ENCODE results near the gene KLHL9.
A peak's percentile ranks its signal among the peaks of the same experiment; 100 is the strongest.

KLHL9 gene

DNA sequence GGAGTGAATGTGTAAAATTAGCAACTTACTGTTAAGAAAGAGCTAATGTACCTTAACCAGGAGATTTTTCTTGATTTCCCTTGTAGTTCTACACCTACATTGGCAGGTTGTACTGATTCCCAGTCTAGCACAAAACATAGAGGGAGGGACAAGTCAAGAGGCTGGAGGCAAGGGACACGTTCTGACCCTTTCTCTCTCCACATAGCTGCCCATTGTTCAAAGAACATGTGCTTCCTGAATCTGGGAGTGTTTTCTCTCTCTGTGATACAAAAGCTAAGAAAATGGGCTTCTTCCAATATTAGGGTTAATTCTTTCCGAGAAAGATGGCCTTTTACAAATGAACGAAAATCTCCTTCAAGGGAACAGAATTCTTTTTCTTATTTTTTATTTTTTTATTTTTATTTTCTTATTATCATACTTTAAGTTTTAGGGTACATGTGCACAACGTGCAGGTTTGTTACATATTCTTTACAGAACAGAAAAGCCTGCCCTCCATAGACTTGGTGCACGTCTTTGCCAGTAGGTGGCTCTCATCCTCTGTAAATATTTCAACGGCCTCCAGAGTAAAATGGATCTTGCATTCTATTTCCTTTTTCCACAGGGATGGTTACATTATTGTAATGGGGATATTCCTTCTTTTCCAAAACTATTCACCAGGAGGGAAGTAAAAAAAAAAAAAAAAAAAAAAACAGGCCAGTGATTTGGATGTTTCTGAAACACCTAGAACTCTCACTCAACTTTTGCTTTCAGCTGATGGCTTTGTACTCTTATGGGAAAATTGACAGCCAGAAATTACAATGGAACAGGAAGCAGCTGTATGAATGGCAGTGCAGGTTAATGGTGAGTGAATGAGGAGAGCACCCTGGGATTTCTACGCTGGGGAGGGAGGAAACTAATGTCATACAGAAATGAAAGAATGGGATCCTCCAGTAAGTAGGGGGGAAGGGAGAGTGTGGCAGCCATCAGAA is 17.0 kb downstream of the KLHL9 start:
- peak; percentile 37 for DNase-seq (ENCODE audit: low spot score)

DNA sequence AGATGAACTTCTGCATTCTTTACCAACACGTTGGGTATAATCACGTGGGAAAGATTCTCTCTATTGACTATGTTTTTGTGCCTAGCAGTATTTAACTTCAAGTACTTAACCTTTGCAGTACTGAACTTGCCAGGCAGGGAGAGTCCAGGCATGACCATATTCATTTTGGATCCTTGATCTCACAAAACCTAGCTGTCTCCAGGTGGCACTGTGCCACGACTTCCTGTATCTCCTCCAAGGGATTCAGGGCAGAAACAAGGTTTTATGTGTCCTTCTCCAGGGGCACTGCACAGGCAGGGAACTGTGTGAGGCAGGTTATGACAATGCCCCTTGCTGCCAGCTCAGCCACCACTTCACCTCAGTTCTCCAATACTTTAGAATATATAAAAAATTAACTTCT is 18.3 kb downstream of the KLHL9 start:
- DNase-seq (ENCODE audit: low spot score) = no peak

DNA sequence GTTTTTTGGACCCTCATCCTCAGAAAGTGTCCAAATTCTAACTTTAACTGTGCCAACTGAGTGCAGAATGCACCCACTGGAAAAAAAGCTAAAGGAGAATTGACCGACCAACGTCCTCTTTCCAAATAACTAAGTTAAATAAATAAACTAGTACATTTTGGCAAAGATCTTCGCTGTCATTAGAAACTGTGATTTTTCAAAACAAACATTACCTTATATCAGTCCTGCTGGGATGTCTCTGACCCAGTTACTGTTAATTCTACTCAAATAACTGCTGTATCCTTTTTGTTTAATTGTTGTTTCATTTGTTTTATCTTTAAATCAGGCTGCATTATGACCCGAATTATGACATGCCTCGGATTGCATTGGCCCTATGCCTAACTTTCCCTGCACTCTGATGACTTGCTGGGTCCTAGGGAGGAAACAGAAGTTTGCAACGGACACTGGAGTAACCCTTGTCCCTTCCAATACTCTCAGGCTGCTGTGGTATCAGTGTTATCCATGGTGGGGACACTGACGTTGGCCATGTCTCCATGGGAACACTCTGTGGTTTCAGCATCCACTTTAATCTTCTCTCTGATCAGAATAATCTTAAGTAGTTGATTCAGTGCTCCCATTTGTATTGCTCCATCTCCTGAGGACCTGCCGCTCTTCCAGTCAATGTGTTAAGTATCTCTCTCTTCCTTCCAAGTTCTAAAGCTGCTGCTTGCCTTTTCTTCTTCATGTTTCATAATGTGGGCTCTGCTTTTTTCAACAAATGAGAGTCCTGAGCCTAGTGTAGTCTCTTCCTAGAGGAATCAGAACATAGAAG is 19.0 kb downstream of the KLHL9 start:
- DNase-seq (ENCODE audit: low spot score) = no peak

DNA sequence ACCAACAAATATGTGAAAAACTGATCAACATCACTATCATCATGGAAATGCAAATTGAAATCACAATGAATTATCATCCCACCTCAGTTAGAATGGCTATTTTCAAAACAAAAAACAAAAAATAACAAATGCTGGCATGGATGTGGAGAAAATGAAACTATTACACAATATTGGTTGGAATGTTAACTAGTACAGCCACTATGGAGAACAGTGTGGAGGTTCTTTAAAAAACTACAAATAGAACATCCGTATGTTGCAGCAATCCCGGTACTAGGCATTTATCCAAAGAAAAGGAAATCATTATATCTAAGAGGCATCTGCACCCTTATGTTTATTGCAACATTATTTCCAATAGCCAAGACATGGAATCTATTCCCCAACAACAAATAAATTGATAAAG is 21.1 kb downstream of the KLHL9 start:
- no peak for DNase-seq (ENCODE audit: low spot score)

DNA sequence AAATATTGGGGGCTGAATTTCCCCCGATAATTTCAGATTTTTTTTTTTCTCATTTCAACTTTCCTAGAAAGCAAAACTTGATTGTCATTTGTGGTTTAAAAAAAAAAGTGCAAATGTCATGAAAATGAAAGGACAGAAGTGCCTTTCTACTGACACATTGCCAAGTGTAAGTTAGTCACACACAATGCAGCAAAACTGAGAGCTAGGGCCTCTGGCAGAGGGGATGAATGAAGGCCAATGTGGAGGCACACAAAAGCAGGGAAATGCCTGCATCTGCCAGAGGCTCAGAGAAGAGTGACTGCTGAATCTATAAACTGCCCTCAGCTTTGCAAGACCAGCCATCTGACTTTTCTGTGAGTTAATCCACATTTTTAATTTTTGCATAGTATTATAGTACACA is 23.3 kb downstream of the KLHL9 start:
- DNase-seq (ENCODE audit: low spot score) = no peak

DNA sequence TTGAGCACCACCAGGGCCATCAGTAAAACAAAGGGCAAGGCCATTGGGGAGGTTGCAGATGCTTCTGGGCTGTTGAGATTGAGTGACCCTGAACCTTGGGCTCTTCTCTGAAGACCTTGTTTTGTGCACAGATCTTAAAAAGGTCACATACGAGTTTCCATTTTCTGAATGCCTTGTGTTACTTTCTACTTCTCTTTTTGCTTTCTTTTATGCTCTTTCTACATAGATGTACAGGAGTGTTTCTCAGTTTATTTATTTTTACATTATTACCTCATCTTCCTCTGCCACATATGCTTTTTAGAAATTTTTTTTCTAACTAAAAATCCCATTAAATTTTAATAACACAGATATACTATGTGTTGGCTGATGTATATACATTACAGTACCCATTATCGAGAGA is 30.0 kb downstream of the KLHL9 start, which contains the start of gene IFNA5:
TSS of gene IFNA5 (minus strand) at position 101 of the 400 bp plus-strand sequence. CDS start at position 44, 57 bp downstream.
- DNase-seq (ENCODE audit: low spot score) = no peak

DNA sequence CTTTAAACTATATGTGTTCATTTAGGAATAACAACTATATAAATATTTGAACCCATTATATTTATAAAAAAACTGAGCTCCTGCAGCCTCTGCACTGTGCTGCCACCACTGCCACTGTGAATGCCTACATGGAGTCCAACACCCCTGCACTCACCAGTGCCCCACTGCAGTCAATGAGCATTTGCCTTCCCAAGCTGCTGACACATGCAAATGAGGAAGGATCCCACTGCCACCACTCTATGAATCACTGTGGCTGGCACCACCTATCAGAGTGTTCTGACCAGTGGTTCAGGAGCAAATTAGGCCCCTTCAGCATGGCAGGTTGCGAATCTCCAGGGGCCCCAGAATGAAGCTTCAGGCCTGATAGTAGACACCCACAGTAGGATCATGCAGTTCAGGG is 39.2 kb downstream of the KLHL9 start:
- no peak for DNase-seq (ENCODE audit: low spot score)

DNA sequence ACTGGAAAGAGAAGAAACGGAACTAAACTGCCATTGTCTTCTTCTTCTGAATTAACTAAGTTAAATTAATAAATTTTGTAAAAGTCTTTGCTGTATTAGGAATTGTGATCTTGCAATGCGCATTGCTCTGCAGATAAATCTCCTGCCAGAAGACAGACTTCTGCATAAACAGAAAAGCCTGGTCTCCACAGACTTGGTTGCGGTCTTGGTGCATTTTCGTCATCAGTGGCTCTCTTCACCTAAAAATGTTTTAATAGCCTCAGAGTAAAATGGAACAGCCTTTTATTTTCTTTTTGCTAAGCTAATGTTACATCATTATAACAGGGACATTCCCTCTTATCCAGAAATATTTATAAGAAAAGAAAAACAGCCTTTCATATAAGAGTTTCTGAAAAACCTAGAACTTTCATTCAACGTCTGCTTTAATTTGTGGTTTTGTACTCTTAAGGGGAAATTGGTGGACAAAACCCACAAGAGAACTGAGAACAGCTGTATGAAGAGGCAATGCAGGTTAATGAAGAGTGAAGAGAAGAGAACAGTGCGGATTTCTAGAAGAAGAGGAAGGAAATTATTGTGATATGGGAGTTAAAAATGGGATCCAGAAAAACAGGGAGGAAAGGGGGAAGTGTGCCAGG is 40.2 kb downstream of the KLHL9 start:
- DNase-seq (ENCODE audit: low spot score) = no peak

DNA sequence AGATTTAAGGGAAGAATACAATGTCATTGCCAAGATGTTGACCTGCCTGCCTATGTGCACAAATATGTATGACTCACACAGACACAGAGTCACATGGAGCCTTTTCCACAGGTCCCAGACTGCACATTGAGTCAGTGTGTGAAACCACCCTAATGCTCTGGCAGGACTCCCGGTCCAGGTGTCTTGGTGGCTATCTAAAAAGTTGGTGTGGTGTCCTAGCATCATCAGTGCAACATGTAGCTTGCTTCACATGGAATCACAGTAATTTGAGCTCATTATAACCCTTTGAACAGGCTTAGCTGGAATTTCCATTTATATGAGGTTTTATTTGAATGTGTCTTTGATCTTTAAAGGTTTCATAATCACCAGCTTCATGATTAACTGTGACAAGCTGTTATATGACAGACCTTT is 40.8 kb downstream of the KLHL9 start:
- DNase-seq (ENCODE audit: low spot score) = no peak

DNA sequence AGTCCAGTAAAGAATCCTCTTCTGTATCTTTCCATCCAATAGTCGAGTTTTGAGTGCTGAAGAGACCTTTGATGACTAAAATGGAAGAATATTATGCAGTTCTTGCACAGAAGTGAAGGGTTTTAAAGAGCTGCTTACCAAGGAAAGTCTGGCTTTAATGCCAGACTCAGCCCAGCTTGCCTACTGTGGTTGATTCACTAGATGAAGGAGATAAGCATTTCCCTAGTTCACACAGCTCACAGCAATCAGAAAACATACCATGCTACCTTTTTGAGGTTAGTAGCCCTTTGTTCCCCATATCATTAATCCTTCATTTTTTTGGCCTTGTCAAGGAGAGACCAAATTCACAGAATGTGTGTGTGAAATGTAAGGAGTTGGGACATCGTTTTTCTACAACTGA is 45.4 kb downstream of the KLHL9 start:
- no peak for DNase-seq (ENCODE audit: low spot score)

DNA sequence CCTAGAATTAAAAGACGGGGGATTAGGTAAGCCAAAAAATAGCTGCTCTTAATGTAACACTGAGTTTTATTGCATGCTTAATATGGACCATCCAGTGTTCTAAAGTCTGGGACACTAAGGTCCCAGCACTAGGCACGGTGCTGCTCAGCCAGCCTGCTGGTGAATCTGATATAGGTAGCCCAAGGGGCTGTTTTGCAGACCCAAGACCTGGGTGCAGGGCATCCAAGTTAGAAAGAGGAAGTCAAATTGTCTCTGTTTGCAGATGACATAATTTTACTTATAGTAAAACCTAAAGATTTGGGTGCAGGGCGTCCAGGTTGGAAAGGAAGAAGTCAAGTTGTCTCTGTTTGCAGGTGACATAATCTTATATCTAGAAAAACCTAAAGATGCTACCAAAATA is 47.9 kb downstream of the KLHL9 start:
- DNase-seq (ENCODE audit: low spot score) = no peak

DNA sequence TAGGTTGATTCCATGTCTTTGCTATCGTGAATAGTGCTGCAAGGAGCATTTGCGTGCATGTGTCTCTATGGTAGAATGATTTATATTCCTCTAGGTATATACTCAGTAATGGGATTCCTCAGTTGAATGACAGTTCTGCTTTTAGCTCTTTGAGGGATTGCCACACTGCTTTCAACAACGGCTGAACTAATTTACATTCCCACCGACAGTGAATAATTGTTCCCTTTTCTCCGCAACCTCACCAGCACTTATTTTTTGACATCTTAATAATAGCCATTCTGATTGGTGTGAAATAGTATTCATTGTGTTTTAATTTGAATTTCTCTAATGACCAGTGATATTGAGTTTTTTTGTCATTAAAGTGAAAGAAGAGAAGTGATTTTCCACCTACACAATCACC is 48.5 kb downstream of the KLHL9 start:
- DNase-seq (ENCODE audit: low spot score) = no peak

DNA sequence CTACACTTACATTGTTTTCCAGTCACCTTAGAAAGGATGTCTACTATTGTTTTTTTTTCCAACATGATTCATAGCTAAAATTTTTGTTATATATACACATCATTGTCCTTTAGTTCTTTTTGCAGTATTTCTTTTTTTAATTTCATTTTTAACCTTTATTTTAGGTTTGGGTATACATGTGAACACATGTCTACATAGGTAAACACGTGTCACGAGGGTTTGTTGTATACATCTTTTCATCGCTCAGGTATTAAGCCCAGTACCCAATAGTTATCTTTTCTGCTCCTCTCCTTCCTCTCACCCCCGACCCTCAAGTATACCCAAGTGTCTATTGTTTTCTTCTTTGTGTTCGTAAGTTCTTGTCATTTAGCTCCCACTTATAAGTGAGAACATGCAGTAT is 49.1 kb downstream of the KLHL9 start:
- no peak for DNase-seq (ENCODE audit: low spot score)

DNA sequence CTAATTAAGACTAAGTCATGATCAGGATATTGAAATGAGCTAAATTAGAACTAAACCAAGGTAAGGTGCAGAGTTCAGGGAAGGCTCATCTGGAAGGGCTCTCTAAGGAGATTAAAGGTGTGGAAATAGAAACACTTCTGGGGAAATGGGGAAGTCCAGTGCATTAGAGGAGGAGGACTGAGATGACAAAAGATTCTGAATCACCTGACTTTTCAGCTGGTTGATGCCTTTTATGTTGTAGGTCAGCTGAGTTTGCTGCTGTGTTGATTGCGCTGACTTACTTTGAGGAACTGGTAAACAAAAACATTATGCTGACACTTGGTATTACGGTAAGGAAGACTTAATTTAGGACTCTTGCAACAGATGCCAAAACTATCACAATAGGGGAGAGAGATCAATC is 53.9 kb downstream of the KLHL9 start:
- no peak for DNase-seq (ENCODE audit: low spot score)

Data from AG08396 (cell line).